B cell (primary cell): ENCODE results near the gene TMEM182.

Experiments
- CTCF ChIP-seq: fragments of 200-600 bp; IDR thresholded peaks from one replicate; pipeline ENCODE4 v1.8.0; 2022; ENCODE audit warnings: antibody characterized with exemption, mild to moderate bottlenecking
- EZH2 ChIP-seq: IDR thresholded peaks from 2 replicates; pipeline ENCODE4 v1.6.1; 2012; ENCODE audit warnings: borderline replicate concordance, low read depth, mild to moderate bottlenecking, moderate library complexity, low read length; ENCODE audit not compliant: insufficient read depth, poor library complexity, severe bottlenecking

GRCh38 chr2:102848366-102848839 lies 86.6 kb downstream of the TMEM182 start:
- TF ChIP-seq CTCF (no peak), EZH2 (no peak)
